Measurements from ENCODE around the gene RPS14. TPM values are rescaled to one million over a fixed set of nuclear protein-coding genes. Genes with fewer than 3 reads are reported as not detected.
A peak's percentile ranks its signal among the peaks of the same experiment; 100 is the strongest.

Gene RPS14
- total and polyA plus RNA-seq, 10 of the 15 experiments (the other 5 are each of a cell fraction or from before 2014, with no cell fraction given) = 2,295 to 4,047 (median 2,787) TPM

- TF ChIP-seq MAX (IDR thresholded peaks at IDR 0.05; ENCODE audit: low read depth, low read length) (peak; percentile 22; the same call in 1 of the 2 replicates), NFXL1 (IDR thresholded peaks at IDR 0.05; ENCODE audit: borderline replicate concordance) (no peak), NRF1 (conservative IDR thresholded peaks at IDR 0.05; ENCODE audit: low read depth, low read length) (no peak), POLR2AphosphoS2 (IDR thresholded peaks at IDR 0.05; ENCODE audit: low read depth, low read length) (no peak), ASH2L (IDR thresholded peaks at IDR 0.05; ENCODE audit: borderline replicate concordance, low read depth) (no peak), TAF1 (IDR thresholded peaks at IDR 0.05; ENCODE audit: borderline replicate concordance, low read depth, low read length) (no peak), TCF7 (IDR thresholded peaks at IDR 0.05; ENCODE audit: borderline replicate concordance) (no peak), MEF2A (IDR thresholded peaks at IDR 0.05; ENCODE audit: insufficient read depth, low read depth, low read length) (no peak), TARDBP (IDR thresholded peaks at IDR 0.05; ENCODE audit: borderline replicate concordance) (no peak), SKIL (IDR thresholded peaks at IDR 0.05; ENCODE audit: low read depth, poor library complexity, severe bottlenecking) (no peak), ZNF24 (IDR thresholded peaks at IDR 0.05) (peak; percentile 55; the same call in 1 of the 2 replicates), NFYA (IDR thresholded peaks at IDR 0.05; ENCODE audit: borderline replicate concordance, low read depth, low read length) (no peak), ZNF274 (IDR thresholded peaks at IDR 0.05; ENCODE audit: insufficient read depth, insufficient read length) (no peak), ZBTB4 (CRISPR knock-in tag; IDR thresholded peaks at IDR 0.05) (no peak), MYC (IDR thresholded peaks at IDR 0.05; ENCODE audit: insufficient read depth, insufficient read length, insufficient replicate concordance, low read length, severe bottlenecking) (no peak), BMI1 (IDR thresholded peaks at IDR 0.05; ENCODE audit: borderline replicate concordance) (no peak), SREBF1 (IDR thresholded peaks at IDR 0.05; ENCODE audit: low read length) (no peak), IRF5 (IDR thresholded peaks at IDR 0.05; ENCODE audit: borderline replicate concordance) (no peak), POLR2AphosphoS5 (IDR thresholded peaks at IDR 0.05; ENCODE audit: low read length) (no peak), ATF3 (IDR thresholded peaks at IDR 0.05; ENCODE audit: borderline replicate concordance, extremely low read depth, low read depth, low read length) (no peak), LARP7 (IDR thresholded peaks at IDR 0.05) (no peak), MTA3 (IDR thresholded peaks at IDR 0.05; ENCODE audit: borderline replicate concordance, low read length) (no peak), NR2C1 (IDR thresholded peaks at IDR 0.05) (peak; percentile 83), SMAD1 (IDR thresholded peaks at IDR 0.05; ENCODE audit: low read depth, partially characterized antibody) (no peak)
These were observed 36.3 kb upstream of the RPS14 start (continued) for GRCh38 chr5:150485693-150486401.

Measured in GM12878 (cell line).